Osteocyte (in vitro differentiated cells): ENCODE data around the gene CST9. TPM values are rescaled to one million over a fixed set of nuclear protein-coding genes. Genes with fewer than 3 reads are reported as not detected.

Experiments used
- total RNA-seq: library from RNA; stranded (reverse); gene quantifications from 2 replicates; pipeline ENCODE4 v1.2.1, GENCODE V29; 2021

The CST9 gene
- total RNA-seq, 1 donor from 2014 or later: not detected

Other genes starting within 250 kb of the CST9 start
- 14.4 and 16.8 TPM in 2 replicates for gene GZF1, start 243.7 kb downstream of the CST9 start, total RNA-seq
- 8.8 and 10.5 TPM in 2 replicates for gene NAPB, start 184.4 kb downstream of the CST9 start, total RNA-seq
- gene CSTL1, start 166.2 kb downstream of the CST9 start, total RNA-seq: not detected in 2 replicates
- not detected in 2 replicates for gene CST11, start 153.0 kb downstream of the CST9 start, total RNA-seq
- gene CST8, start 114.8 kb downstream of the CST9 start, total RNA-seq: not detected in 2 replicates
- not detected in 2 replicates for gene CST9L, start 37.4 kb downstream of the CST9 start, total RNA-seq
- gene CST3, start 32.0 kb upstream of the CST9 start, total RNA-seq: 705 and 710 TPM in 2 replicates
- gene CST4, start 83.1 kb upstream of the CST9 start, total RNA-seq: not detected in 2 replicates
- gene CST1, start 145.0 kb upstream of the CST9 start, total RNA-seq: not detected in 2 replicates
- gene CST2, start 220.8 kb upstream of the CST9 start, total RNA-seq: not detected in 2 replicates